Measurements from ENCODE around the gene FITM2.
"Not testable (repeated sequence)": the region's sequence is repeated elsewhere in the genome, so short reads cannot be mapped to it uniquely, and the experiment has no call there.

FITM2 gene

DNA sequence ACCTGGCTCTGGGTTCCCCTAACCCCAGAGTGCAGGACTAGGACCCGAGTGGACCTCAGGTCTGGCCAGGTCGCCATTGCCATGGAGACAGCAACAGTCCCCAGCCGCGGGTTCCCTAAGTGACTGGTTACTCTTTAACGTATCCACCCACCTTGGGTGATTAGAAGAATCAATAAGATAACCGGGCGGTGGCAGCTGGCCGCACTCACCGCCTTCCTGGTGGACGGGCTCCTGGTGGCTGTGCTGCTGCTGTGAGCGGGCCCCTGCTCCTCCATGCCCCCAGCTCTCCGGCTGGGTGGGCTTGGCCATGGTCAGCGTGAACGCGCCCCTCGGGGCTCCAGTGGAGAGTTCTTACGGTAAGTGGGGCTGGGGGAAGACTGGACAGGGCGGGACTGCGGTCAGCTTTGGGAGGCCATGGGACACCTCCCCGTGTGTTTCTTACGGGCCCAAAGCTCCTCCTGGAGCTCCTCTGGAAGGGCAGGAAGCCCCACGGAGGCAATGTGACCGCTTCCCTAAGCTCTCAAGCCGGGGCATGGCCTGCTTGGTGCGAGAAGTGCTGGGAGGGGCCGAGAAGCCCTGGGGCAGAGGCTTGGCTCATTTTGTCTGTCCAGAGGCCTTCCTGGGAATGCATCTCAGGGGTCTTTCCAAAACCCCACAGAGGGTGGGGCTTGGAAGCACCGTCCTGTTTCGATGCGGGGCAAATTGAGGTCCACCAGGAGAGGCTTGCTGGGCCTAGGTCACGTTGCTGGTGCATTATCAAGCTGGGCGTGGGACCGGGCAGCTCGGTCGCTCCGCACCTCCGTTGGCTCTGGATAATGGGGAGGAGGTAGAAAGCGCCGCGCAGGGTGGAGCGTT, 44.7 kb upstream of the FITM2 start, which contains the start of gene HNF4A:
TSS of gene HNF4A (plus strand) at position 202 of the 855 bp plus-strand sequence. CDS start at position 308, 106 bp downstream.
- no peak for DNase-seq (ENCODE audit: low spot score)
- TF ChIP-seq, protein P1, sequence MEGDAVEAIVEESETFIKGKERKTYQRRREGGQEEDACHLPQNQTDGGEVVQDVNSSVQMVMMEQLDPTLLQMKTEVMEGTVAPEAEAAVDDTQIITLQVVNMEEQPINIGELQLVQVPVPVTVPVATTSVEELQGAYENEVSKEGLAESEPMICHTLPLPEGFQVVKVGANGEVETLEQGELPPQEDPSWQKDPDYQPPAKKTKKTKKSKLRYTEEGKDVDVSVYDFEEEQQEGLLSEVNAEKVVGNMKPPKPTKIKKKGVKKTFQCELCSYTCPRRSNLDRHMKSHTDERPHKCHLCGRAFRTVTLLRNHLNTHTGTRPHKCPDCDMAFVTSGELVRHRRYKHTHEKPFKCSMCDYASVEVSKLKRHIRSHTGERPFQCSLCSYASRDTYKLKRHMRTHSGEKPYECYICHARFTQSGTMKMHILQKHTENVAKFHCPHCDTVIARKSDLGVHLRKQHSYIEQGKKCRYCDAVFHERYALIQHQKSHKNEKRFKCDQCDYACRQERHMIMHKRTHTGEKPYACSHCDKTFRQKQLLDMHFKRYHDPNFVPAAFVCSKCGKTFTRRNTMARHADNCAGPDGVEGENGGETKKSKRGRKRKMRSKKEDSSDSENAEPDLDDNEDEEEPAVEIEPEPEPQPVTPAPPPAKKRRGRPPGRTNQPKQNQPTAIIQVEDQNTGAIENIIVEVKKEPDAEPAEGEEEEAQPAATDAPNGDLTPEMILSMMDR (IDR thresholded peaks at IDR 0.05; ENCODE audit: extremely low read depth, insufficient read depth, missing control alignments) = no peak
- in situ Hi-C loops (cut with MboI; ENCODE audit: low pct_unique_long_range_greater_than_20kb, low sequenced_read_pairs, unreplicated experiment) = no loop called here

DNA sequence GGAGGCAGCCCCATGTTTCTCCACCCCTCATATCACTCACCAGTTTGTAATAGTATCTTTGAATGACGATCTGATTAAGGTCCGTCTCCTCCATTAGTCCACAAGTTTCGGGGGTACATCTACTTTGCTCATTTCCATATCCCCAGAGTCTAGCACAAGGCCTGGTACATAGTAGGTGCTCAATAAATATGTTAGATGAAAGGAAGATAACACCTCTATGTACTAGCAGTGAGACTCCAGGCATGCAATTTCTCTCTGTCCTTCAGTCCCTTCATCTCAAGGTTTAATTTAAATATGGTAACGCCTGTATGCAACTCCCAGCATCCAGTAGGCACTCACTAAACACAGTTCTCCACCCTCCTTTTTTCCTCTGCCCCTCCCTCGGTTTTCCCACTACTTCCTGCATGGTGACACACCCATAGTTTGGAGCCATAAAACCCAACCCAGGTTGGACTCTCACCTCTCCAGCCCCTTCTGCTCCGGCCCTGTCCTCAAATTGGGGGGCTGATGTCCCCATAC, 44.0 kb upstream of the FITM2 start:
- in situ Hi-C loops (cut with MboI; ENCODE audit: low pct_unique_long_range_greater_than_20kb, low sequenced_read_pairs, unreplicated experiment) = no loop called here
- TF ChIP-seq, protein P1 (IDR thresholded peaks at IDR 0.05; ENCODE audit: extremely low read depth, insufficient read depth, missing control alignments) = no peak
- DNase-seq (ENCODE audit: low spot score) = no peak

GRCh38 chr20:44350567-44350966, 39.6 kb upstream of the FITM2 start:
- in situ Hi-C loops (cut with MboI; ENCODE audit: low pct_unique_long_range_greater_than_20kb, low sequenced_read_pairs, unreplicated experiment) = no loop called here
- DNase-seq (ENCODE audit: low spot score) = no peak
- TF ChIP-seq, protein P1 (IDR thresholded peaks at IDR 0.05; ENCODE audit: extremely low read depth, insufficient read depth, missing control alignments) = no peak

DNA sequence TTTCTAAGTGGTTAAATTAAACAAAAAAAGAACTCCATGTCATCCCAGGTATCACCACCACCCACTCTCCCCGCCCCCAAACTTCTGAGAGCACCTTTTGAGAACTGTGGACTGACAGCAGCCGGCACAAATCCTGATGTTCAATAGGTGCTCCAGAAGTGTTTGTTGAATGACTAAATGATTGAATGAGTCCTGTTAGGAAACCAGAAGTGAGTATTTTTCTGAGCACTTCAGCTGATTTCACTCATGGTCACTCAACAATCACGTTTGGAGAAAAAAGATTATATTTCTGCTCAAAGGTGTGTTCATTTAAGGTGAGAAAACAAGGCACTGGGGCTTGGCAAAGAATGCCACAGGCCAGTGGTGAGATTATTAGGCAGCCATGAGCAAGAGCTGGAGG, 38.3 kb upstream of the FITM2 start:
- no peak for DNase-seq (ENCODE audit: low spot score)
- TF ChIP-seq, protein P1 (IDR thresholded peaks at IDR 0.05; ENCODE audit: extremely low read depth, insufficient read depth, missing control alignments) = no peak
- in situ Hi-C loops (cut with MboI; ENCODE audit: low pct_unique_long_range_greater_than_20kb, low sequenced_read_pairs, unreplicated experiment) = no loop called here

- DNase-seq (ENCODE audit: low spot score) = no peak
- in situ Hi-C loops (cut with MboI; ENCODE audit: low pct_unique_long_range_greater_than_20kb, low sequenced_read_pairs, unreplicated experiment) = no loop called here
- TF ChIP-seq, protein P1 (IDR thresholded peaks at IDR 0.05; ENCODE audit: extremely low read depth, insufficient read depth, missing control alignments) = no peak
These were observed 37.2 kb upstream of the FITM2 start for GRCh38 chr20:44348168-44348659.

GRCh38 chr20:44345941-44346340, 34.9 kb upstream of the FITM2 start:
- in situ Hi-C loops (cut with MboI; ENCODE audit: low pct_unique_long_range_greater_than_20kb, low sequenced_read_pairs, unreplicated experiment); DNase-seq (ENCODE audit: low spot score): not testable (repeated sequence)

DNA sequence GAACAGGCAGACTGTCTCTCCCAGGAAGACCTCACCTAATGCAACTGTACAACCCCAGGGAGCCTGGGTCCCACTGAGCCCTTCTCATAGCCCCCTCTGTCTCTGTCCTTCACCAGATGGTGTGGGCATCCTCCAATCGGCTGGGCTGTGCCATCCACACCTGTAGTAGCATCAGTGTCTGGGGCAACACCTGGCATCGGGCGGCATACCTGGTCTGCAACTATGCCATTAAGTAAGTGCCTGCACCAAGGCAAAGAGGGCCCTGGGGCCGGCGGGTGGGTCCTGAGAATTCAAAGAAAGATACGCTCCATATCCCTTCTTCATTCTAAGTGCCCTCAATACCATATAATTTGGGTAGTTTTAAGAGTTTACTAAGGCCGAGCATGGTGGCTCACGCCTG, 34.1 kb upstream of the FITM2 start:
- no peak for DNase-seq (ENCODE audit: low spot score)
- in situ Hi-C loops (cut with MboI; ENCODE audit: low pct_unique_long_range_greater_than_20kb, low sequenced_read_pairs, unreplicated experiment) = no loop called here
- TF ChIP-seq, protein P1 (IDR thresholded peaks at IDR 0.05; ENCODE audit: extremely low read depth, insufficient read depth, missing control alignments) = no peak

Data from GM13977 (cell line).